GM19372 (cell line): ENCODE data around the gene KBTBD7.

Experiments
- ATAC-seq: cut with Tn5 transposase; IDR thresholded peaks from one replicate; pipeline ENCODE4 v1.9.1; 2021; ENCODE audit warnings: mild to moderate bottlenecking, low read depth, moderate library complexity; ENCODE audit not compliant: unreplicated experiment

The KBTBD7 gene

GRCh38 chr13:41144576-41144975, 49.8 kb downstream of the KBTBD7 start:
- ATAC-seq, result no peak
